ENCODE measurements around the gene BRINP2.

The BRINP2 gene

DNA sequence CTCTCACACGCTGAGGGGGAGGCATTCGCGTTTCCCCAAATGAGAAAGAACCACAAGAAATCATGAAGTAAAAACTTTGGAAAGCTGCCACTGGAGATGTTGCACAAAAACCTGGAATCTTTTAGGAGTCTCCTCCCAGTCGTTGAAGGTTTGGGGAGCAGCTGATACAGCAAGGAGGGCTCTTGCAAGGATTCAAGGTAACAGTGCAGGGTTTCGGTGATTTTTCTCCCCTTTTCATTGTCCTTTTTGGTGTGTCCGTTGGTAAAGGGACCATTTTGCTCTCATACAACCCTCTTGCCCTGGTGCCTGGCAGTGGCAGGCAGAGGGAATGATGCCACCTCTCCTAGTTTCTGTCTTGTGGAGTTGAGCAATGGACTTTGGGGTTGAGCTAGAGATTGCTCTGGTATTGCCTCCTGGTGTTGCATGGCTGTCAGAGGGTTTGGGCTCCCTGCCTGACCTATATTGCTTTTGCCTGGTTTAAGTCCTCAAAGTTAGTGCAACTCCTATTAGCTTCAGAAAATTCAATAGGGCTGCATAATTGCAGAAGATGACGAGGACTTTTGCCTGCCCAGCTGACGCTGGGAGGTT is 872 bp downstream of the BRINP2 start:
- DNase-seq = no peak

DNA sequence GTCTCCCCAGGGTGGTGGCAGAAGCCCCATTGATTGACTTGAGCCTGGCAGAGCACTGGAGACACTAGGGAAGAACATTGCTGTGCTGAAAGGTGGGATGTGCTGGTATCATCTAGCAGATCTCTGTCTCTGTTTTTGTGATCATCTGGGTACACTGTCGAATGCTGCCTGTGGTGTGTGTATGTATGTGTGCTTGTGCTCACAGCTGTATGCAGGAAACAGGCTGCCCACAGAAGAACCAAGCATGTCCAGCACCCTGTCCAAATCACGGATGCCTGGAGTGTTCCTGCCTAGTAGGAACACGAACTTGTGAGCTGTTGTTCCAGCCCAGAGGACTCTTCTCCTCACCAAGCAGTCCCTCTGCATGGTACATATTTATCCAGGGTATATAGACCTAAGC is 1.5 kb downstream of the BRINP2 start:
- DNase-seq = no peak

DNA sequence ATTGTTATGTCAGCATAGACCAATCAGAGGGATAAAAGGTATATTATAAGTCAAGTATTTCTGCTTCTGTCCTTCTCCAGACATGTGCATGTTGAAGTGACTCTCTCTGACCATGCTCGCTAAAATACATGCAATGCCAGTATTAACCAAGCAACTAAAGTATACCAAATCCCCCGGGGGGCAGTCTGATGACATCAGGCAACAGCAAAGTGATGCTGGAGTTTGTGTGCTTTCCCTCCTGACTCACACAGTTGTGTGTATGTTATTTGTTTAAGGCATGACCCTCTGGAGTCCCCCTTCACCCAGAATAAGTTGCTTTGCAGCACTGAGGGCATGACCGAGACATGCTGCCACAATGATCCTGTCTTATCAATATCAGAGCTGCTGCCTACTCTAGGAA is 2.1 kb downstream of the BRINP2 start:
- DNase-seq = no peak

DNA sequence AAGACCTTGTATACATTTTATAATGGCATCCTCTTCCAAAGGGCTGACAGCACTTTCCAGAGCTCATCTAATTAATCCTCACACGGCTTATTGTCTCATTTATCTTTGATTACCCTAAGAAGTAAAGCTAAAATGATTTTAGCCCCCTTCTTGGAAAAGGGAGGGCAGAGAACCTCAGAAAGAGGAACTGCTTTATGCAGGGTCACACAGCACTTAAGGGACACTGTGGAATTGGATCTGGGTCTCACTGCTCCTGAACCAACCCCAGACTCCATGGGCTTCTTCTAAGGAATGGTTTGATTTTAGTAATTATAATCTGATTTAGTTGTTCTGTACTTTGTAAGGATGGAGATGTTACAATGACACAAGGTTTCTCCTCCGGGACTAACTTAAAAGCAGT is 3.2 kb downstream of the BRINP2 start:
- DNase-seq = no peak

DNA sequence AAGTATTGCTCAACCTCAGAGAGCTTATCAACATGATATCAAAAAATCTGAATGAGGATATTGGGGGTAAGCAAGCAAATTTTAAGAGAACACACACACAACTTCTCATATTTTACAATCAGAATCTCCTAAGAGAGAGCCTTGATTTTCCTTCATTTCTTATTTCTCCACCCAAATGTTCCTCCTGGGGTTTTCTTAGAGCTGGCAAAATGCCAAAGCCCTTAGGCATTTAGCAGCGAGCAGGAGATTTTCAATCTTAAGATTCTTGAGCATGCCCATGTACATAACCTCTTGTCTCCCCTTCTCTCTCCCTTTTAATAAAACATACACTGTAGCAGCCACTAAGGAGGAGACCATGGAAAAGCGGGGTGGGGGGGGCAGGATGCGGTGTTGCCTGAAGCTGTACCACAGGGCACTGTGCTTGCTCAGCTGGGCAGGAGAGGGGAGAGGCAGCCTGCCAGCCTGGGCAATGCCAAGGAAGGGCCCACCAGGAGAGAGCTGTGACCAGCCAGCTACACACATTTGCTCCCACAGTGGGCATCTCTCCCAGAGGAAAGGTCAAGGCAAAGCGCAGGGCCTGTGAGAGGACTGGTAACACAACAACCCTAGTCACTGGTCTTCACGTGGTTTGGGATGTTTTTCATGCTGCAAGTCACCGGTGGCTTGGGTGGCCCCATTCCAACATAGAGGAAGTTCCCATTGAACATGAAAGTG is 4.3 kb downstream of the BRINP2 start:
- DNase-seq = no peak

DNA sequence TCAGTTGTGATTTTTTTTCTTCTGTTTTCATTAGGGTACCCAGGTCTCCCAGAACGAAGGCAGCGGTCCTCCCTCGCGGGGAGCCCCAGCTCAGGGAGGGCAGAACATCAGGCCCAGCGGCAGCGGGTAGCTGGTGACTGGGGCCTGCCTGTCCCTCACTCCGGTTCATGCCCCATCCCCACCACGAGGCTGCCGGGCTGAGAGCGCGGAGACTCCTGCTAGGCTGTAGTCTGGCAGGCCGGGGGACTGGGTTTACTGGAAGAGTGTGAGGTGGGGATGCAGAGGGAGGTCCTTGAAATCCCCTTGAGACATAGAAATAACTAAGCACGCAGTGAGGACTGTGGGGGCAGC is 10.5 kb downstream of the BRINP2 start:
- no peak for DNase-seq

DNA sequence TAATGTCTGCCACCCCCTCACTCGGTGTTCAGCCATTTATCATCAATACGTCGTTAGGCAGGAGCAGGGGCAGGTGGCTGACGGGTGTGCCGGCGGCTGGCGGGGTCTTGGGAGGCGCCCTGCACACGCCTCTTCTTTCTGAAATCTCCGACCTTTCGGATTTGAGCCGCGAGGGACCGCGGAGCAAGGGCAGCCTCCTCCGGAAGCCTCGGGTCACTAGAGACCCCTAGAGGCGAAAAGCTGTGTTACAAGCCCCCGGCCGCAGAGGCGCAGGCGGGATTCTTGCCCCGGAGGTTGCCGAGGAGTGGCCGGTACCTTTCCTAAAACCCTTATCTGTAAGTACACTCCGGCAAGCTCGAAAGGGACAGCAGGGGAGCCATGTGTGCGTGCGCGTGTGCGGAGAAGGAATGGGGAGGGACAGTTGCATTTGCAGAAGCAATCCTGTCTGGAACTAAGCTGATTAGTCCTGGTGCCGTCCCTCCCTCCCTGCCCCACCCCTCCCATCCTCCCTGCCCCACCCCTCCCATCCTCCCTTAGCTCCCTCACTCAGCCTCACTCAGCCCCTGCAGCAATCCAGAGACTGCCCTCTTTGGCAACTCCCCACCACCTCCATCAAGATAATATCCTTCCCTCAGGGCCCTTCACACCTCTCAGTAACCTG is 11.0 kb downstream of the BRINP2 start:
- DNase-seq = peak; percentile 76

DNA sequence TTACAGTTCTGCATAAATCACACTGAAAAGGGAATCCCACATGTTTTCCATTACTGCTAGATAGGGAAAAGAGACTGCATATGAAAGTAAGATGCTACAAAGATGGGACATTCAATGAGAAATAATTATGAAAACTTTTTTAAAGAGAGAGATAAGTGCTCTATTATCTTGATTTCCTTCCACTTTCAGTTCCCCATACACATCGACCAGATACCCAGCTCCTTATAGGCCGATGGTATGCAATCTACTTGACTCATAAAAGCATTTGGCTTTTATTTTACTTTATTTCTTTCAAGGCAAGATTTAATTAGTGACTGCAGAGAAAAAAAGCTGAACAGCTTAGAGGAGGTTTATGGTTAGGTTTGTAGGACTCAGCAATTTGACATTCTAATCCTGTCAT is 13.1 kb downstream of the BRINP2 start:
- no peak for DNase-seq

DNA sequence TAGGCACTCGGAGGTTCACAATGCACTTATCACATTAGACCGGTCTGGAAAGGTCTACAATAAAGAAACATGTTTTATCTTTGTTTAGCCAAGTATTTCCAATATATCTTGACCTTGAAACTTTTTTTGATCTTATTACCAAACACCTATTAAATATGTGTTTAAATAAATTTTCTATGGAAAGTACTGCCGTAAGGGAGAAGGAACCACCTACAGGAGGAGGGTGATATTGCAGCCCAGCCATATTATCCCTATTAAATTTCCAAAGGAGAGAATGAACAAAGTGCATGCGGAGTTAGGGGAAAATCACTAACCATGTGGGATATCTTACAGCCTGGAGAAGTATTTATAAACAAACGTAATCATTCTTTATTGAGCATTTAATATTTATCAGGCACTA is 14.5 kb downstream of the BRINP2 start:
- peak; percentile 17 for DNase-seq

DNA sequence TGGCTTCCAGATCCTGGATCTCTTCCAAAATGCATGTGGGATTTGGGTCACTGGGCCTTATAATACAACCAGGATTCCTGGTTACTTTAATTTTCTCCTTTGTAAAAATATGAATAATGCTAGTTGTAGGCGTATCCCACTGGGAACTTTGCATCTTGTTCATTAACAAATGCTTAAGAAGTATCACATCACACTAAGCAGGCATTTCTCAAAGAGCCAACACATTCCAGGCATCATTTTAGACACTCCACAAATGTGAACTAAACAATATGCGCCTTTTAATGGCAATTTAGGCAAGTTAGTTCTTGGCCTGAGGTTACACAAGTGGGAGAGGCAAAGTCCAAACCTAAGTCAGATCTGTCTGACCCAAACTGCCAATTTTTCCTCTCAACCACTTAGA is 15.9 kb downstream of the BRINP2 start:
- DNase-seq = no peak

DNA sequence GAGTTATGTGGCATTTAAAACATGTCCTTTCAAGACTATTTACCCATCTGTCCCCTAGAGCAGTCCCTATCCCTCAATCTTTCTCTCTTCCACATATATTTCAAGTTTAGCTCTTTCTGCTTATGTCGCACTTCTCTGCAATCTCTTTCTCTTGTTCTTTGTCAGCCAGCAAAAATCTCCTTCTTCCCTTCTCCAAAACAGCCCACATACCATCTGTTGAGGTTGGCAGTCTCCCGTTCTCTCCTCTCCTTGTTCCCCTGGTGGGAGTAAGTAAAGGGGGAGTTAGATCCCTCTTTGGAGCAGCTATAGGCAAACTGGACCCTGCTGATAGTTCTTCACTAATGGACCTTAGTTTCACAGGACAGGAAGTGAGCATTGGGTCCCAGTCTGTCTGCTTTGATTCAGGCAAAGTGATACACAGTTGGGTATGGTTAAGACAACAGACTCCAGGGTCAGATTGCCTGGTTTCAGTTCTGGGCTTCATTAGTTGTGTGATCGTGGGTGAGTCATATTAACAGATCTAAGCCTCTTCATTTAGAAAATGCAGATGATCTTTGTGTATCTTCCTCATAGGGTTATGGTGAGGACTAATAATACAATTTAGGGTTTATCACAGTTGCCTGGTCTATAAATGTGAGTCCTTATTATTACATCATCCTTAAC is 19.7 kb downstream of the BRINP2 start:
- no peak for DNase-seq

DNA sequence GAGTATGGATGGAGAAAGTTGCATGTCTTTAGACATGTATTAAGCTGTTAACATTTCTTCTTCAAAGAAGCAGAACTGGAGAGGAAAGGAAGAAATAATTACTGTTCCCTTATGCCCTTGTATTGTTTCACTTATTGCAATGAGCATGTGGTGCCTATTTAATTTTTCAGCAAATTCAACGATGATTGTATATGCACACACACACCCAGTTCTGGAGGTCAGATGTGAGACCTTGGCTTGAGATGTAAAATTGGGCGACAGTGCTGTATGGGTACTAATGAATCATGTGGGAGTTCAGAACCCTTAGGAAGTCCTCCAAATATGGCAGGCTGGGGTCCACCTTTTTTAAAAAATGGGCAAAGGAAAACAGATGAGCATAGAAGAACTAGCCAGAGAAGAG is 27.5 kb downstream of the BRINP2 start:
- DNase-seq = no peak

DNA sequence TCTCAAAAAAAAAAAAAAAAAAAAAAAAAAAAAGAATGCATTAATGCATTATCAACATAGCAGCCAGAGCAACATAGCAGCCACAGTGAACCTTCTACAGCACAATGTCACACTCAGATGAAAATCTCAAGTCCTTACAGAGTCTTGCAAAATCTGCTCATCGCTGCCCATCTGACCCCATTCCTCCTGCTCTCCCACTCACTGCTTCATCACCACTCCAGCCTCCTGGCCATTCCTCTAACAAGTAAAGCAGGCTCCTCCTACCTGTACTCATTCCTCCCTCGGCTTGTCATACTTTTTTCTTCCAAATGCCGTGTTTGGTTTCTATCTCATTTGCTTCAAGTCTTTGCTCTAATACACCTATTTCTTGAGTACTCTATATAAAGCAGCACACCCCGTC is 29.5 kb downstream of the BRINP2 start:
- no peak for DNase-seq

DNA sequence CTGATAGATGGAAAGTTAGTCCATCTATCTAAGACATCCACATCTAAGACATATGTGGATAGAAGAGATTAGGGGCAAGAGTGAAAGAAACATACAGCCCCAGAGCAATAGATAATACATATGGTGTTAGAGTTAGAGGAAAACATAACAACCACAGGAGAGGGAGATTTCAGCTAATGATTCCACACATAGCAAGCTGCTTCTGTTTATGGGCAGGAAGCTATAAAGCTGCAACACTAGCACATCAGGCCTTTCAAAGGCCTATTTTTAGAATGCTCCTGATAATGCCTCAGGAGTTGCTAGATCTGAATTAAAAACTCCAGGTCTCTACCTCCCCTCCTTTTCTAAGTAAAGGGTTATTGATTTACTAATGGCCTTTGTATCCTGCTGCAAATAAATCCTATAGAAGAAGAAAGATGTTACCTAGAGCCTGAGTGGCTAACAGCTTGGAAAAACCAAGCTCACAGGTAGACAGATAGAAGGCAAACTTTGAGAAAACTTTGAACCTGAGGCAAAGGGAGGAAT is 36.1 kb downstream of the BRINP2 start:
- no peak for DNase-seq

DNA sequence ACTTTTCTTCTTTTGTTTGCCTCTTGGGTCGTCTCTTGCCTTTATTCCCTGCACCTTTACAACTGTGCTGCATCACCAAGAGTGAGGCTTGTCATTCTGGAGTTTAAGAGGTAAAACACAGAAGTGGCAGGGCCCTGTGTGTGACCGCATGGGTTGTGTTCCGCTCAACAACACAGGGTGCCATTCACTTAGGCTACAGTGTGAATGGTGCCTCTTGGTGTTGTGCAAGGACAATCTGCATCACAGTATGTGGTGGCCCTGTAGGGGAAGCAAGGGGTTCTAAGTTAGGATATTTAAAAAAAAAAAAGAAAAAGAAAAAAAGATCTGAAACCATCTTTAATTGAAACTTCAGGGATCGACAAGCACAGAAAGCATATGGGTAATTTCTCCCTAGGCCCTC is 38.2 kb downstream of the BRINP2 start:
- DNase-seq = no peak

DNA sequence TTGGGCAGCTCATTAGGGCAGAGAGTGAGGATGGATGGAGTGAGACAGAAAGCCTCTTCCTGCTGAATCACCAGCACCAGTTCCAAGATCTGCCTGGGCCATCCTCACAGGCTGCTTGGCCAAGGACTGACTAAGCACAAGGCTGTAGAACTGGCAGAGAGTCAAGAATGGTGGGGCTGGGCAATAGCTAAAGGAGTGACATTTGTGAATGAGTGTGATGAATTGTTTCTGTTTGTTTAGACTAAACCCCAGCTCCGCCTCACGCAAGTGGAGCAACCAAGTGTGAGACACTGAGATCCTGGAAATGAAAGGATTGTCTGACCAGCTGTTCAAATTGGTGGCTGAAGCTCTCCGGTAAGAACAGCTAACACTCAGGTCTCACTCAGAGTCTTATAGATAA is 38.6 kb downstream of the BRINP2 start:
- DNase-seq = no peak

DNA sequence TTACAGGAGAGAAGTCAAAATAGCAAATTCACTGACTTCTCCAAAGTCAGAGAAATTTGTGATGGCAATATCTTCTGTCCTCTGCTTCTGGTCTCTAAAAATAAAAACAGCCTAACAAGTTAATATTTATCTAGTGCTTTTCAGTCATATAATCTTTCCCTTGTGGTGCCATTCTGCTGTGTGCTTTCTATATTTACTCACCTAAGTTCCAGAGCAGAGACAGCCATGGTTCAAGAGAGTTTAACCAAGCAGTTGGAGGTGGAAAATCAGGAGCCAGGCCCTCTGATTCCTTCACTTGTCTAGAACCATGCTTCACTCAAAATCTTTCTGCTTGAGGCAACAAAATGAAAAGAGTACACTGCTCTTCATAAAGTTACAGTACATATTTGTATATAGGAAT is 39.3 kb downstream of the BRINP2 start:
- no peak for DNase-seq

DNA sequence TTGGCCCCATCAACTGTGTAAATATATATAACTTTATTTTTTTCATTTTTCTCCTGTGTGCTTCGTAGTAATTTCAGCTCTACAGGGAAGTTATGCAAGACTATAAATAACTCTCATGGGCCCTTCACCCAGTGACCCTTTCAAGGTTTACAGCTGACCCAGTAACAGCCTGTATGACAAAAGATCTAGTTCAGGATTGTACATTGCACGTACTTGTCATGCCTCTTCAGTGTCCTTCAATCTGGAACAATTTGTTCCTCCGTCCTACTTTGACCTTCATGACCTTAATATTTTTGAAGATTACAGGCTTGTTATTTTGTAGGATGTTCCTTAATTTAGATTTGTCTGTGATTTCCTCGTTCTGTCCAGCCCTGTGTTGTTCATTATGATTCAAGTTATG is 40.5 kb downstream of the BRINP2 start:
- DNase-seq = no peak

DNA sequence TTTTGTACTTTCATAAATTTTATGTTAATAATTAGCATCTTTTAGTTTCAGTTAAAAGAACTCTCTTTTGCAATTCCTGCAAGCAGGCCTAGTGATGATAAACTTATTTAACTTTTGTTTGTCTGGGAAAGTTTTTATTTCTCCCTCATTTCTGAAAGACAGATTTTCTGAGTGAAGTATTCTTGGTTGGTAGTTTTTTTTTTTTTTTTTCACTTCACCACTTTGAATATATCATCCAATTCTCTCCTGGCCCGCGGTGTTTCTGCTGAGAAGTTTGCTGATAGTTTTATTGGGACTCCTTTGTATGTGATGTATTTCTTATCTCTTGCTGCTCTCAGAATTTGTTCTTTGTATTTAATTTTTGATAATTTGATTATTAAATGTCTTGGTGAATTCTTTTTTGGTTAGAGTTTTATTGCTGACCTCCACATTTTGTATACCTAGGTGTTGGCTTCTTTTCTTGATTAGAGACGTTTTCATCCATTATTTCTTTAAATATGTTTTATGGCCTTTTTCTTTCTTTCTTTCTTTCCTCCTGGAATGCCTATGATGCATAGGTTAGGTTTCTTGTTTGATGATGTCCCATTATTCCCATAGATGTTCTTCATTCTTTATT is 45.9 kb downstream of the BRINP2 start:
- DNase-seq = no peak

DNA sequence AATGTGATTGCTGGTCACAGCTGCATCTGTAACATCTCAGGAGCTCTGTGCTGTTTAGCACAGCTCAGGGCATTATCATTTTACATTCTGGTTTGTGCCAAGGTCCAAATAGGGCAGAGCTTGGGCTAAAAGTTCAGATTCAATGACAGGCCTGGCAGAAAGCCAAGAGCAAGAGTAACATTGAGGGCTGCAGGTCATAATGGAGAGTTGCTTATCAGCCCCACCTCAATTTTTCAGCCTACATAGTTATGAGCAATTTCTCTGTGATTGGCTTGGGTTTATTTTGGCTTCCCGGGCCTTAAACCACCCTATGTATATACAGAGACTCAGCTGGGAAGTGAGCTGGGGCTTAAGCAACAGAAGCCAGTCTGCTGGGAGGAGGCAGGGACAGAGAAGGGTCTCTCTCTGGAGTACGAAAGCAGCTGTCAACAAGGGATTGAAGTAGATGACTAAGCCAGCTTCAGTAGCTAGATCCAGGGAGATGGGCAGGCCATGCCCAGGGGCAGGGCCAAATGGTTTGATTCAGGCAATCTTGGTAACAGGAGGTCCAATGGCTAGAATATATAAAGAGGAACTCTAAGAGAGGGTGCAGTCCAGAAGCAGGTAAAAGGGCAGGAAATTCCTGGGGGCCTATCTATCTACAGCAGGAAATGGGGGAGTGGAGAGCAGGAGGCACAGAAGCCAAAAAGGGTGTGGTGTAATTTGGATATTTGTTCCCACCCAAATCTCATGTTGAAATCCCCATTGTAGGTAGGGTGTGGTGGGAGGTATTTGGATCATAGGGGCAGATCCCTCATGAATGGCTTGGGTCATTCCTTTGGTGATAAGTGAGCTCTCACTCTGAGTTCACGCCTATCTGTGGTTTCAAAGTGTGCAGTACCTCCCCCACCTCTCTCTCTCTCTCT is 49.0 kb downstream of the BRINP2 start:
- no peak for DNase-seq

DNA sequence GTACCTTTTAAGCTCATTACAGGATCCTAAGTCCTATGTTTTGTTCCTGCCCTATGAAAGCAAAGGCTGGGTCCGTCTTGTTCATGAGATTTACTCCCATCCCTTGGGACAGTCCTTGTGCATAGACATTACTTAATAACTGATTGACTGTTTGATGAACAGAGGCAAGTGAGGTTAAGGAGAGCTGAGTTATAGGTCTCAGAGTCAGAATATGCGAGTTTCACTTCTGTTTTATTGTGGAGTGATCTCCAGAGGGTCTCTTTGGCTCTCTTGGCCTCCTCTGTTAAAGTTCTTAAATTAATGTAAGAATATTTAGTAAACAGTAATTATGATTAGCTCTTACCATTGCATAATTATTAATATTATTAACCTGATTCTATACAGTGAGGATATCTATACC is 52.6 kb downstream of the BRINP2 start:
- no peak for DNase-seq

DNA sequence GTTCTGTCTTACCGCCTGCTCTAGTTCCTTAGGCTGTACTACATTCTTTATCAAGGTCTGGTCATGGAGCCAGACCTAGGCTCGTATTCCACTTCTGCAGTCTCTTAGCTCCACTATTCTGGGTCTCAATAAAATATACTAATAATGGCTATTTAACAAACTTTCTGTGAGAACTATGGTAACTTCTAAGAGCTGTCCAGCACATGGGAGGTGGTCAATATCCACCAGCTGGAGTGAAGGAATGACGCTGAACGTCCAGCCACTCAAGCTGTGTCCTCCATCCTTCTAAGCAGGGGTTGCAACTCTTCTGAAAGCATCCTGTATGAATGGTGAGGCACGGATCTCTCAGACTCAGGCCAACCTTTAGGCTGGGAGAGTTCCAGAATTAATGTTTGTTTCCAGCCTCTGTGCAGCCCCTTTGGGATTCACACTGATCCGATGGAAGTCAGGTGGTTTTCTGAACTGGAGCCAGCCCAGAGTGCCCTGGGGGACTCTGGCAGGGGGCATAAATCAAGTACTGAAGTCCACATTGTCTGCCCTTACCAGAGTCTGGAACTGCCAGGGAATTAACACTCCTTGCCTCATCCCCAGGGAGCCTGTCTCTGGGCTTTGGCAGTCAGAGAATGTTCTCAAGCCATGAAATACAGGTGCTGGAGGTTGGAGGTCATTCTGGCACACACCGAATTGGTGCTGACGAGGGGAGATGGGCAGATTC is 57.4 kb downstream of the BRINP2 start:
- DNase-seq = no peak
